HCT116 (cell line): ENCODE results near the gene FABP6. TPM values are rescaled to one million over a fixed set of nuclear protein-coding genes. Genes with fewer than 3 reads are reported as not detected.

Experiments
- ATAC-seq: fragments of 200-7000 bp; cut with Tn5 transposase; 2 replicates; pipeline ENCODE4 v1.9.1; 2020; ENCODE audit warnings: mild to moderate bottlenecking, moderate library complexity
- BruUV-seq: library from RNA; stranded (reverse); fragments of 400-500 nt; replicated peaks from 2 replicates; lab custom pipeline; 2021; lab: Mats Ljungman, UMichigan
- CTCF ChIA-PET: fragments of 300-600 bp; sonication (Branson Sonifier 250); formaldehyde crosslinking; loops from one replicate; lab custom pipeline; 2021; ENCODE audit warnings: antibody characterized with exemption; lab: Charles Lee
- POLR2A ChIA-PET: fragments of 300-600, 350-600 bp; sonication (Branson Sonifier 250); formaldehyde crosslinking; loops from one replicate; lab custom pipeline; 2021; ENCODE audit warnings: antibody characterized with exemption; lab: Charles Lee
- RAD21 ChIA-PET, 2 experiments: fragments of 300-600 bp; sonication (Branson Sonifier 250); formaldehyde crosslinking; loops; one replicate each; lab custom pipeline; 2023; ENCODE audit warnings: low total read pairs in 2 of 2; ENCODE audit not compliant: uncharacterized antibody in 2 of 2, unreplicated experiment in 2 of 2, low non-redundant PET in 1 of 2; lab: Charles Lee
- DNase-seq: peaks from one replicate; pipeline ENCODE4 v3.0.0-alpha.2; 2010; ENCODE audit warnings: low read depth, low spot score
- H2AFZ ChIP-seq: fragments of 200-600 bp; shearing (Covaris generic), sonication (generic); 2 replicates; pipeline ENCODE4 v1.6.1; 2017; ENCODE audit warnings: low read depth, mixed run types, mixed read lengths, antibody characterized with exemption, low read length; ENCODE audit not compliant: poor library complexity, severe bottlenecking
- H3K27ac ChIP-seq: 2 replicates; pipeline ENCODE4 v1.5.1; 2012; ENCODE audit warnings: low read depth, low read length
- H3K27me3 ChIP-seq: fragments of 200-600 bp; sonication (generic); 2 replicates; pipeline ENCODE4 v1.6.1; 2016; ENCODE audit warnings: mixed run types, low read length, mixed read lengths; ENCODE audit not compliant: insufficient read depth
- H3K36me3 ChIP-seq, 2 experiments: fragments of 200-500 bp in 1 of 2; fragments of 200-600 bp in 1 of 2; sonication (Bioruptor generic) in 1 of 2; sonication (generic) in 1 of 2; 2 replicates each; pipeline versions ENCODE4 v1.5.1 to v1.6.1; 2014 to 2016; ENCODE audit warnings: low read length in 2 of 2, inconsistent platforms in 1 of 2, mixed read lengths in 1 of 2, mixed run types in 1 of 2; ENCODE audit not compliant: insufficient read depth in 2 of 2, control insufficient read depth in 1 of 2
- H3K4me1 ChIP-seq, 2 experiments: fragments of 200-600 bp in 1 of 2; sonication (generic) in 1 of 2; 2 replicates each; pipeline versions ENCODE4 v1.5.1 to v1.6.1; 2012 to 2017; ENCODE audit warnings: low read length in 2 of 2, inconsistent platforms in 1 of 2, mild to moderate bottlenecking in 1 of 2, mixed read lengths in 1 of 2, mixed run types in 1 of 2, moderate library complexity in 1 of 2; ENCODE audit not compliant: insufficient read depth in 2 of 2, control insufficient read depth in 1 of 2
- H3K4me2 ChIP-seq: fragments of 200-600 bp; sonication (generic); 2 replicates; pipeline ENCODE4 v1.6.1; 2017; ENCODE audit warnings: mixed run types, low read length, mixed read lengths
- H3K4me3 ChIP-seq, 2 experiments: fragments of 200-600 bp in 1 of 2; sonication (generic) in 1 of 2; replicated peaks in 1 of 2; 2 replicates each; pipeline ENCODE4 v1.5.1; 2011 to 2016; ENCODE audit warnings: low read length in 2 of 2, control low read depth in 1 of 2, low read depth in 1 of 2, mild to moderate bottlenecking in 1 of 2, mixed read lengths in 1 of 2, mixed run types in 1 of 2
- H3K79me2 ChIP-seq: fragments of 200-600 bp; sonication (generic); 2 replicates; pipeline ENCODE4 v1.6.1; 2017; ENCODE audit warnings: mild to moderate bottlenecking, mixed run types, low read length, moderate library complexity, mixed read lengths; ENCODE audit not compliant: insufficient read depth
- H3K9ac ChIP-seq: fragments of 200-600 bp; sonication (generic); 2 replicates; pipeline ENCODE4 v1.6.1; 2016; ENCODE audit warnings: low read length, mixed read lengths
- H3K9me2 ChIP-seq: fragments of 200-600 bp; sonication (generic), shearing (Covaris generic); 2 replicates; pipeline ENCODE4 v1.6.1; 2017; ENCODE audit warnings: mixed run types, mild to moderate bottlenecking, moderate library complexity; ENCODE audit not compliant: insufficient read depth
- H3K9me3 ChIP-seq, 2 experiments: fragments of 200-500 bp in 1 of 2; fragments of 200-600 bp in 1 of 2; sonication (Bioruptor generic) in 1 of 2; sonication (generic) in 1 of 2; 2 replicates each; pipeline ENCODE4 v1.6.1; 2014 to 2017; ENCODE audit warnings: low read length in 2 of 2, mixed read lengths in 2 of 2, inconsistent platforms in 1 of 2, low read depth in 1 of 2, mild to moderate bottlenecking in 1 of 2, mixed run types in 1 of 2, moderate library complexity in 1 of 2; ENCODE audit not compliant: control insufficient read depth in 1 of 2, insufficient read depth in 1 of 2
- H4K20me1 ChIP-seq: fragments of 200-600 bp; sonication (generic), shearing (Covaris generic); 2 replicates; pipeline ENCODE4 v1.6.1; 2017; ENCODE audit warnings: mixed run types, mild to moderate bottlenecking, moderate library complexity; ENCODE audit not compliant: insufficient read depth
- CTCF ChIP-seq, 3 experiments: fragments of 200-600 bp in 1 of 3; sonication (generic) in 1 of 3; IDR thresholded peaks in 2 of 3; conservative IDR thresholded peaks in 1 of 3; 2 replicates each; pipeline ENCODE4 v1.5.1; 2012 to 2017; ENCODE audit warnings: low read depth in 2 of 3, low read length in 2 of 3, antibody characterized with exemption in 1 of 3, borderline replicate concordance in 1 of 3, control low read depth in 1 of 3, mild to moderate bottlenecking in 1 of 3, mixed read lengths in 1 of 3, mixed run types in 1 of 3, moderate library complexity in 1 of 3; ENCODE audit not compliant: insufficient read depth in 1 of 3
- EGR1 ChIP-seq: IDR thresholded peaks from 2 replicates; pipeline ENCODE4 v1.6.1; 2012; ENCODE audit warnings: low read depth
- EZH2phosphoT487 ChIP-seq: fragments of 200-600 bp; IDR thresholded peaks from 2 replicates; pipeline ENCODE4 v1.6.1; 2018; ENCODE audit warnings: antibody characterized with exemption, borderline replicate concordance
- JUND ChIP-seq: IDR thresholded peaks from 2 replicates; pipeline ENCODE4 v1.6.1; 2012
- MAX ChIP-seq: IDR thresholded peaks from 2 replicates; pipeline ENCODE4 v1.6.1; 2012
- POLR2AphosphoS5 ChIP-seq: IDR thresholded peaks from 2 replicates; pipeline ENCODE4 v1.6.1; 2011; ENCODE audit warnings: mild to moderate bottlenecking, low read depth, low read length, moderate library complexity
- REST ChIP-seq: IDR thresholded peaks from 2 replicates; pipeline ENCODE4 v1.6.1; 2012; ENCODE audit warnings: low read depth
- SIN3A ChIP-seq: IDR thresholded peaks from 2 replicates; pipeline ENCODE4 v1.6.1; 2012; ENCODE audit warnings: low read depth
- SRF ChIP-seq: IDR thresholded peaks from 2 replicates; pipeline ENCODE4 v1.6.1; 2012; ENCODE audit warnings: low read depth
- YY1 ChIP-seq: IDR thresholded peaks from 2 replicates; pipeline ENCODE4 v1.6.1; 2011; ENCODE audit warnings: low read length, low read depth, moderate library complexity, mild to moderate bottlenecking; ENCODE audit not compliant: insufficient replicate concordance; ENCODE audit errors: extremely low read depth
- ZBTB33 ChIP-seq: IDR thresholded peaks from 2 replicates; pipeline ENCODE4 v1.6.1; 2011; ENCODE audit warnings: mild to moderate bottlenecking, low read length, moderate library complexity; ENCODE audit not compliant: insufficient replicate concordance; ENCODE audit errors: extremely low read depth
- ZFX ChIP-seq: fragments of 450-650 bp; IDR thresholded peaks from 2 replicates; pipeline ENCODE4 v1.6.1; 2017
- intact Hi-C: fragments of 100-400 bp; cut with micrococcal nuclease; formaldehyde crosslinking; loops from 2 replicates; pipeline ENCODE4 v1.10.0; 2022
- total RNA-seq: library from RNA; stranded (reverse); gene quantifications from one replicate; pipeline ENCODE4 v1.2.1, GENCODE V29; 2021; ENCODE audit not compliant: unreplicated experiment

FABP6 gene
- total RNA-seq, 1 experiment from 2014 or later, result 8.5 TPM

GRCh38 chr5:160230686-160231527 is 1.6 kb downstream of the FABP6 start:
- Histone ChIP-seq H3K9me3 (no peaks in the 10 kb centered on the region), H3K4me1 (no peaks in the 10 kb centered on the region), H3K36me3 (no peaks in the 10 kb centered on the region), H3K27me3 (no peaks in the 10 kb centered on the region), H3K9me2 (no peaks in the 10 kb centered on the region), H2AFZ (no peak overlapping the region), H3K79me2 (no peaks in the 10 kb centered on the region), H3K9ac (no peak overlapping the region), H3K27ac (no peak overlapping the region), H3K4me3 (no peak overlapping the region), H3K4me2 (no peak overlapping the region), H4K20me1 (no peaks in the 10 kb centered on the region)
- ChIA-PET POLR2A (interaction anchor here (1.7 kb wide), 1 partner anchor 12 kb away, joined by 4 read pairs; no protein-coding TSS in a partner anchor), RAD21 (interaction anchor here in 1 of 2 experiments (0.6 kb wide), 1 partner anchor 35 kb away, joined by 3 read pairs; no protein-coding TSS in a partner anchor), CTCF (no interaction called here)
- intact Hi-C loops, result no loop called here
- DNase-seq, result no peak
- peak; percentile 32; the same call in 1 of the 2 replicates for ATAC-seq
- no TSS peak for BruUV-seq
- TF ChIP-seq CTCF (IDR thresholded peaks at IDR 0.05 in 2 of 3, conservative IDR thresholded peaks at IDR 0.05 in 1 of 3; ENCODE audit: borderline replicate concordance in 1 of 3, insufficient read depth in 1 of 3, low read depth in 2 of 3, low read length in 2 of 3) (no peak), SIN3A (no peak), SRF (no peak), JUND (no peak), REST (no peak), YY1 (no peak), MAX (no peak), EZH2phosphoT487 (no peak), EGR1 (no peak), POLR2AphosphoS5 (no peak), ZFX (no peak), ZBTB33 (no peak)
